GM18861 (cell line): Measurements from ENCODE around the gene FZD2.
"Not testable (repeated sequence)": the region's sequence is repeated elsewhere in the genome, so short reads cannot be mapped to it uniquely, and the experiment has no call there.

ENCODE experiments used
- ATAC-seq: cut with Tn5 transposase; IDR thresholded peaks from one replicate; pipeline ENCODE4 v1.9.1; 2021; ENCODE audit not compliant: unreplicated experiment

The FZD2 gene

DNA sequence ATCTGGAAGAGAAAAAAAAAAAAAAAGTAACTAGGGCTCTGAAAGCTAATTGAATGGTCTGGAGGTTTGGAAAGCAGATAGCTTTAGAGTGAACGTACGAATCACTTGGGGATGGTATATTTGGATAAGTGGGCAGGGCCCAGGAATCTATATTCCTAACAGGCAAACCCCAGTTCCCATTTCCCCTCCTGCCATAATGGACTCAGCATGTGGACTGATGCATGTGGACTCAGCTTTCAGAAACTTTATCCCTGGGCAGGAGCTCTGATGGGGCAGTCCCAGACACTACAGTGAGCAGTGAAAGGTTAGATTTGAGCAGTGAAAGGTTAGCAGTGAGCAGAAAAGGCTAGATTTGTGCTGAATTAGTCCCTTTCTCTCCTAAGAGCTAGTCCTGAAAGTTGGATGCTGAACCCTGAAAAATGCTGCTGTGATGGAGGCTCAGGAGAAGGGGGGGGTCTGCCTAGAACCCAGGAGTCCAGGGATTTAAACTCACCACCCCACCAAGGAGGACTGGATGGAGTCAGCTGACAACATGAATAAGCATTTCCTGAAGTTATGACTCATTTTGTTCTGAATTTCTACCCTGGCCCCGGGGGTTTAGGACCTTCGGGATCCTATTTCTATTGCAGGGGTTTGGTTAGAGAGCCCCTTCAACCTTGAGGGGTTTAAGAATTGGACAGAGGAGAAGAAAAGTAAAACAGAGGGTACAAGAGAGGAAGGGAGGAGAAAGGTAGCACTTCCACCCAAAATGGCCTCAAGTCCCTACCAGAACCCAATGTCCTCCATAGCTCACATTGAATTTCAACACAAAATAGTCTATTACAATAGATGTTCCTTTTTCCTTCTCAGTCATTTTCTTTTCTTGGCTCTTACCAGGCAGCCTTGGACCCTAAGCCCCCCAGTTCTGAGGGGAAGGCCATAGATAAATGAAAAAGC lies 10.3 kb upstream of the FZD2 start:
- no peak for ATAC-seq

- no peak for ATAC-seq
Observed at GRCh38 chr17:44547625-44548267, 9.5 kb upstream of the FZD2 start.

DNA sequence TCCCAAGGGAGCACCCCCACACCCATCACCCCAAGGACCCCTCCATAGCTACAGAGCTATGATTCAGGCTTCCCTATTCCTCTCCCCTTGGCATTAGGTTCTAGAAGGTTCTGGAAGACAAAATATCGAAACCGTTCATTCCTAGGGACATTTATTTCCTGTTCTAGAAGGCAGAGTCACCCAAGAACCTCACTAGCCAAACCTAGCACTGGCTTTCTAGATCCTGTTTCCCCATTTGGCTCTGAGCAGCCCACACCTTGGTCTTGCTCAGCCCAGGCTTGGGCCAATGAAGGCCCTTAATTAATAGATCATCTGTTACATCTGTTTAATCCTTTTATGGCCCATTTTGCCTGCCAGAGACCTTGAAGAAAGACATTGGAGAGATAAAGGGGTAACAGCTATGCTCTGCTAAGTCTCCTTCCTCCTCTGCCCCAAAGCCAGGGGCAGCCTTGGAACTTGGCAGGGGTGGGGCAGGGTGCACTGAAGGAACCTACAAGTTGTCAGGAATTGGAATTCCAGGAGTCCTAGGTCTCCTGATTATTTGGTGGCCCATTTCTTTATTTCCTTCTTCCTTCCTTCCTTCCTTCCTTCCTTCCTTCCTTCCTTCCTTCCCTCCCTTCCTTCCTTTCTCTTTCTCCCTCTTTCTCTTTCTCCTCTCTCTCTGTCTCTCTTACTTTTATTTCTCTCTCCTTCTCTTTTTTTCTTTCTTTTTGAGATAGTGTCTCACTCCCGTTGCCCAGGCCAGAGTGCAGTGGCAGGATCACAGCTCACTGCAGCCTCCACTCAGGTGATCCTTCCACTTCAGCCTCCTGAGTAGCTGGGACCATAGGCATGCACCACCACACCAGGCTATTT lies 8.7 kb upstream of the FZD2 start:
- no peak for ATAC-seq

DNA sequence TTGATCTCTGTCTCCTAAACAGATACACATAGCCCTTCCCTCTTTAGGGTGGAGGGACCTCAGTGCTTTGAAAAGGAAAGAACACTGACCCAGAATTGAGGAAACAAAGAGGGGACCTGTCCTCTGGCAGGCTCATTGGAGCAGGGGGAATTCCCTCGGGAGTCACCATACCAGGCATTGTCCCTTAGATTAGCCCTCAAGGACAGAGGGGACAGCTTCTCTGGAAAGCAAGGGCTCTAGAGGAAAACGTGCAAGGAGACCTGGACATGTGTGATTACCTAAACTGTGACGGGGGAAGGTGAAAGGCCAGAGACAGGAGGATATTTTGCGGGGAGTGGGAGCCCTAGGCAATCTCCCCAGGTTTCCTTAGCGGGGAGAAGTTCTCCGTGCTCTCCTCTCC lies 7.6 kb upstream of the FZD2 start:
- no peak for ATAC-seq

GRCh38 chr17:44552361-44552760 lies 4.9 kb upstream of the FZD2 start:
- ATAC-seq = no peak

DNA sequence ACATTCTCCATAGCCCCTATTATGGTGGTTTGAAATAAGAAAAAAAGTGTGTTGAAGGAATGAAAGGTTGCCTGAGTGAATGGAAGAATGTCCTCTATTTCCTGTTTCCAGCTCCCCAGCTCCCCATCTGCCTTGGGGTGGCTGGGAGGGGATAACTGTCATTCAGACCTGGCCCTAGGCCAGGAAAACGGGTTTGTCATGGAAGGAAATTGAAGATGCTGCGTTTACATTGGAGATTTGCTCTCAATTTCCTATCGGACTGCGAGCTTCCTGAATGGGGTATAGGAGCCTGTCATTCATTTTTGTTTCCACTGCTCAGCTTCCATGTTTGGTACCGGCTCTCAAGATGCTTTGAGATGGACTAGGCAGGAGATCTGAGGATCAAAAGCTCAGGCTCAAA lies 2.2 kb upstream of the FZD2 start:
- no peak for ATAC-seq

GRCh38 chr17:44556166-44556831 lies 985 bp upstream of the FZD2 start:
- ATAC-seq = no peak

DNA sequence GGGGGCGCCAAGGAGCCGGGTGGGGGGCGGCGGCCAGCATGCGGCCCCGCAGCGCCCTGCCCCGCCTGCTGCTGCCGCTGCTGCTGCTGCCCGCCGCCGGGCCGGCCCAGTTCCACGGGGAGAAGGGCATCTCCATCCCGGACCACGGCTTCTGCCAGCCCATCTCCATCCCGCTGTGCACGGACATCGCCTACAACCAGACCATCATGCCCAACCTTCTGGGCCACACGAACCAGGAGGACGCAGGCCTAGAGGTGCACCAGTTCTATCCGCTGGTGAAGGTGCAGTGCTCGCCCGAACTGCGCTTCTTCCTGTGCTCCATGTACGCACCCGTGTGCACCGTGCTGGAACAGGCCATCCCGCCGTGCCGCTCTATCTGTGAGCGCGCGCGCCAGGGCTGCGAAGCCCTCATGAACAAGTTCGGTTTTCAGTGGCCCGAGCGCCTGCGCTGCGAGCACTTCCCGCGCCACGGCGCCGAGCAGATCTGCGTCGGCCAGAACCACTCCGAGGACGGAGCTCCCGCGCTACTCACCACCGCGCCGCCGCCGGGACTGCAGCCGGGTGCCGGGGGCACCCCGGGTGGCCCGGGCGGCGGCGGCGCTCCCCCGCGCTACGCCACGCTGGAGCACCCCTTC lies 484 bp downstream of the FZD2 start:
- ATAC-seq = no peak

- no peak for ATAC-seq
Observed at GRCh38 chr17:44558334-44558709, 1.0 kb downstream of the FZD2 start.

DNA sequence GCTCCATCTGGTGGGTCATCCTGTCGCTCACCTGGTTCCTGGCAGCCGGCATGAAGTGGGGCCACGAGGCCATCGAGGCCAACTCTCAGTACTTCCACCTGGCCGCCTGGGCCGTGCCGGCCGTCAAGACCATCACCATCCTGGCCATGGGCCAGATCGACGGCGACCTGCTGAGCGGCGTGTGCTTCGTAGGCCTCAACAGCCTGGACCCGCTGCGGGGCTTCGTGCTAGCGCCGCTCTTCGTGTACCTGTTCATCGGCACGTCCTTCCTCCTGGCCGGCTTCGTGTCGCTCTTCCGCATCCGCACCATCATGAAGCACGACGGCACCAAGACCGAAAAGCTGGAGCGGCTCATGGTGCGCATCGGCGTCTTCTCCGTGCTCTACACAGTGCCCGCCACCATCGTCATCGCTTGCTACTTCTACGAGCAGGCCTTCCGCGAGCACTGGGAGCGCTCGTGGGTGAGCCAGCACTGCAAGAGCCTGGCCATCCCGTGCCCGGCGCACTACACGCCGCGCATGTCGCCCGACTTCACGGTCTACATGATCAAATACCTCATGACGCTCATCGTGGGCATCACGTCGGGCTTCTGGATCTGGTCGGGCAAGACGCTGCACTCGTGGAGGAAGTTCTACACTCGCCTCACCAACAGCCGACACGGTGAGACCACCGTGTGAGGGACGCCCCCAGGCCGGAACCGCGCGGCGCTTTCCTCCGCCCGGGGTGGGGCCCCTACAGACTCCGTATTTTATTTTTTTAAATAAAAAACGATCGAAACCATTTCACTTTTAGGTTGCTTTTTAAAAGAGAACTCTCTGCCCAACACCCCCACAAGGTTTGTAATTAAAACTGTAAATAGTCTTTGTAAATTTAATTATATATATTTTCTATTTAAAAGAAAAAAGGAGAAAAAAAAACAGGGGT lies 1.7 kb downstream of the FZD2 start:
- no peak for ATAC-seq

DNA sequence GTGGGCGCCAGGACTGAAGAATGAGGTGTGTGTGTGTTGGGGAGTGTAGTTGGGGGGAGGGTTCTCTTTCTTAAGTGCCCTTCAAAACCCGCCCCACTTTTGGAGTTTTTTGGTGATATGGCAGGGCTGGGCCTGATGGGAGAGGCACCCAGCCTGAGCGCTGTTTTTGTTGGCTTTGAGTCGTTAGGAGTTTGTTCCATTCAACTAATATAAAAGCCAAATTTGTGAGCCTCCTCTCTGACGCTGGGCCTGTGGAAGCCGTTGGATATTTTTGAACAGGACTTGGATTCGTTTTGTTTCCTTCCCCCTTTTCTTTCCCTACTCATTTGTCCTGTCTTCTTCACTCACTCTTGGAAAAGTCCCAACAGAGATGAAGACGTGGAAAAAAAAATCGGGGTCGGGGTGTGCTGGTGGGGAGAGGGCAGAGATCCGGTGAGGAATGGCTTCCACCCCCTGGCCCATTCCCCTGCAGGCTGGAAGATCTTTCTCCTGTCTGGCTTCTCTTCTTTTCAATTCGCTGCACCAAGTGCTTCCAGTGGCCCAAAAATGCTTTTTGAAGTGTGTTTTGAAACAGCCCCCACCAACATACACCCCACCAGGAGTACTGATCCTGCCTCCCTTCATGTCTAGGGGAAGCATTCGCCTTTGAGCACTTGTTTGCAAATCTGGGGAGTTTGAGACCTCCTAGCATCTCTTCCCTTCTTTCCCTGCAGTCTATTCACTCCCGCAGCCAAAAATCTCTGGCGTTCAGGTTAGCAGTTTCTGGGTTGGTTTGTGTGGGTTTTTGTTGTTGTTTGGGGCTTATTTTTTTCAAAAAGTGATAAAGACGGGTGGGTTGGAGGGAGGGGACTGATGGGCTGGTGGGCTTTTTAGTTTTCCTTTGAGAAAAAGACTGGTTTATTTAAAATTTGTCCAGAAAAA lies 2.6 kb downstream of the FZD2 start:
- ATAC-seq = no peak

GRCh38 chr17:44561237-44561623 lies 3.9 kb downstream of the FZD2 start:
- ATAC-seq = no peak

- ATAC-seq = no peak
Observed at GRCh38 chr17:44564429-44564828, 7.1 kb downstream of the FZD2 start.

- no peak for ATAC-seq
Observed at GRCh38 chr17:44565866-44566443, 8.7 kb downstream of the FZD2 start.

GRCh38 chr17:44568311-44568944 lies 11.1 kb downstream of the FZD2 start:
- not testable (repeated sequence) for ATAC-seq

- ATAC-seq = no peak
Observed at GRCh38 chr17:44568945-44569858, 11.9 kb downstream of the FZD2 start.

GRCh38 chr17:44572801-44573200 lies 15.5 kb downstream of the FZD2 start:
- no peak for ATAC-seq
